ENCODE data around the gene DUT.

GRCh38 chr15:48300038-48300437 lies 31.2 kb upstream of the DUT start:
- TF ChIP-seq ATF2 (IDR thresholded peaks at IDR 0.05; ENCODE audit: low read length) (no peak), CTCF (IDR thresholded peaks at IDR 0.05; ENCODE audit: control extremely low read depth in 1 of 3, insufficient read depth in 1 of 3, low read depth in 1 of 3, low read length in 3 of 3) (peak in 2 of 3 experiments; percentile 15 to 38; a peak in 2 of 4 replicates)

Measured in H1 (cell line).